K562 (cell line): ENCODE data around the gene REXO2. TPM values are rescaled to one million over a fixed set of nuclear protein-coding genes. Genes with fewer than 3 reads are reported as not detected.

Source experiments
- ATF1 ChIP-seq, 2 experiments: fragments of 450-650 bp in 1 of 2; IDR thresholded peaks; 2 replicates each; pipeline ENCODE4 v1.6.1; 2016; ENCODE audit warnings: missing compliant biosample characterization in 1 of 2, missing genetic modification characterization in 1 of 2
- EP300 ChIP-seq: IDR thresholded peaks from 2 replicates; pipeline ENCODE4 v1.6.1; 2012; ENCODE audit warnings: low read length, improper control_type of control experiment
- ETV6 ChIP-seq, 3 experiments: fragments of 150-350 bp in 1 of 3; sonication (generic) in 1 of 3; formaldehyde crosslinking in 1 of 3; IDR thresholded peaks; 2 replicates each; pipeline versions ENCODE4 v1.6.1 to v1.8.0; 2014 to 2022; ENCODE audit warnings: borderline replicate concordance in 2 of 3, low read depth in 2 of 3, antibody characterized with exemption in 1 of 3, low read length in 1 of 3, mild to moderate bottlenecking in 1 of 3, missing genetic modification reagents in 1 of 3
- FOXP4 ChIP-seq: sonication (generic); formaldehyde crosslinking; IDR thresholded peaks from 2 replicates; pipeline ENCODE4 v1.8.0; 2022; ENCODE audit warnings: mild to moderate bottlenecking, missing genetic modification reagents, borderline replicate concordance
- GABPA ChIP-seq: fragments of 200-800 bp; sonication (Bioruptor generic); conservative IDR thresholded peaks from 2 replicates; pipeline ENCODE4 v1.6.1; 2016; ENCODE audit warnings: low read depth, missing genetic modification characterization, missing compliant biosample characterization
- HLTF ChIP-seq: fragments of 450-650 bp; IDR thresholded peaks from 2 replicates; pipeline ENCODE4 v1.6.1; 2016
- MBD2 ChIP-seq: sonication (generic); IDR thresholded peaks from 2 replicates; pipeline ENCODE4 v1.6.1; 2016; ENCODE audit warnings: low read depth, borderline replicate concordance
- MCM5 ChIP-seq: fragments of 450-650 bp; IDR thresholded peaks from 2 replicates; pipeline ENCODE4 v1.6.1; 2016; ENCODE audit warnings: low read depth
- NCOA6 ChIP-seq: fragments of 450-650 bp; IDR thresholded peaks from 2 replicates; pipeline ENCODE4 v1.6.1; 2017; ENCODE audit warnings: mild to moderate bottlenecking
- NRF1 ChIP-seq, 2 experiments: fragments of 450-650 bp; IDR thresholded peaks in 1 of 2; conservative IDR thresholded peaks in 1 of 2; 2 replicates each; pipeline ENCODE4 v1.6.1; 2014; ENCODE audit warnings: mild to moderate bottlenecking in 2 of 2
- OTX1 ChIP-seq: fragments of 450-650 bp; formaldehyde crosslinking; IDR thresholded peaks from 2 replicates; pipeline ENCODE4 v1.4.0; 2022; ENCODE audit warnings: mild to moderate bottlenecking
- PHF8 ChIP-seq: fragments of 200-600 bp; sonication (generic); IDR thresholded peaks from 2 replicates; pipeline ENCODE4 v1.6.1; 2012; ENCODE audit warnings: mixed run types, mild to moderate bottlenecking, inconsistent platforms, low read length, moderate library complexity, borderline replicate concordance
- RBFOX2 ChIP-seq: fragments of 200-400 bp; formaldehyde crosslinking; IDR thresholded peaks from 2 replicates; pipeline ENCODE4 v1.6.1; 2017; ENCODE audit warnings: low read depth, mild to moderate bottlenecking, low read length, moderate library complexity
- RBM22 ChIP-seq: fragments of 200-400 bp; formaldehyde crosslinking; IDR thresholded peaks from 2 replicates; pipeline ENCODE4 v1.6.1; 2018; ENCODE audit warnings: low read length, low read depth; ENCODE audit not compliant: poor library complexity, severe bottlenecking
- SMARCB1 ChIP-seq: IDR thresholded peaks from 2 replicates; pipeline ENCODE4 v1.6.1; 2011; ENCODE audit warnings: improper control_type of control experiment, low read depth; ENCODE audit not compliant: insufficient read length
- TCF15 ChIP-seq: fragments of 250-450 bp; sonication (Bioruptor Pico); IDR thresholded peaks from 2 replicates; pipeline ENCODE4 v1.8.0; 2022; ENCODE audit warnings: moderate library complexity, mild to moderate bottlenecking, inconsistent platforms
- ZBED1 ChIP-seq: IDR thresholded peaks from 2 replicates; pipeline ENCODE4 v1.6.1; 2014
- ZNF609 ChIP-seq: sonication (generic); formaldehyde crosslinking; IDR thresholded peaks from 2 replicates; pipeline ENCODE4 v1.8.1; 2023; ENCODE audit warnings: missing genetic modification reagents, mild to moderate bottlenecking, borderline replicate concordance
- polyA plus RNA-seq, 8 experiments: library from polyadenylated mRNA; depleted of rRNA in 4 of 8; stranded (reverse) in 5 of 8; unstranded in 3 of 8; fragments of >200 nt; fragmentation: Nextera tagmentation in 2 of 8; fragmentation: Illumina TruSeq in 1 of 8; extraction: Ambion mirVana in 2 of 8; extraction: Trizol in 1 of 8; gene quantifications; 2 replicates each; pipeline versions ENCODE4 v1.2.1 to v1.2.3, GENCODE V29; 2011 to 2014; ENCODE audit warnings: inconsistent platforms in 1 of 8, missing spikeins in 1 of 8
- total RNA-seq, 7 experiments: library from RNA; depleted of rRNA in 6 of 7; stranded (reverse); fragments of >200 nt in 6 of 7; fragmentation: Illumina TruSeq in 2 of 7; extraction: Trizol in 2 of 7; gene quantifications; 2 replicates each; pipeline versions ENCODE4 v1.2.1 to v1.2.3, GENCODE V29; 2011 to 2021; ENCODE audit warnings: low replicate concordance in 1 of 7
- TF ChIP-seq, protein P1 (sequence below), 2 experiments: fragments of 450-650 bp; IDR thresholded peaks; 2 replicates each; pipeline ENCODE4 v1.6.1; 2016

The REXO2 gene
- total and polyA plus RNA-seq, 9 of the 15 experiments (the other 6 are each of a cell fraction or from before 2014, with no cell fraction given): 143 to 370 (median 193) TPM

GRCh38 chr11:114400216-114400914, 38.9 kb upstream of the REXO2 start, which contains the start of the genes C11orf71 and RBM7 (continued):
- TF ChIP-seq, protein P1, sequence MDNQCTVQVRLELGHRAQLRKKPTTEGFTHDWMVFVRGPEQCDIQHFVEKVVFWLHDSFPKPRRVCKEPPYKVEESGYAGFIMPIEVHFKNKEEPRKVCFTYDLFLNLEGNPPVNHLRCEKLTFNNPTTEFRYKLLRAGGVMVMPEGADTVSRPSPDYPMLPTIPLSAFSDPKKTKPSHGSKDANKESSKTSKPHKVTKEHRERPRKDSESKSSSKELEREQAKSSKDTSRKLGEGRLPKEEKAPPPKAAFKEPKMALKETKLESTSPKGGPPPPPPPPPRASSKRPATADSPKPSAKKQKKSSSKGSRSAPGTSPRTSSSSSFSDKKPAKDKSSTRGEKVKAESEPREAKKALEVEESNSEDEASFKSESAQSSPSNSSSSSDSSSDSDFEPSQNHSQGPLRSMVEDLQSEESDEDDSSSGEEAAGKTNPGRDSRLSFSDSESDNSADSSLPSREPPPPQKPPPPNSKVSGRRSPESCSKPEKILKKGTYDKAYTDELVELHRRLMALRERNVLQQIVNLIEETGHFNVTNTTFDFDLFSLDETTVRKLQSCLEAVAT (IDR thresholded peaks at IDR 0.05): peak in 1 of 2 experiments; percentile 55; a peak in 2 of 4 replicates
- TF ChIP-seq ATF1 (CRISPR knock-in tag; IDR thresholded peaks at IDR 0.05) (peak; percentile 47; the same call in 1 of the 2 replicates), ATF1 (tag; IDR thresholded peaks at IDR 0.05) (peak; percentile 97), GABPA (tag) (peak; percentile 72), MBD2 (peak; percentile 22; the same call in 1 of the 2 replicates), OTX1 (CRISPR knock-in tag) (peak; percentile 67; the same call in 1 of the 2 replicates), MCM5 (no peak), HLTF (no peak), RBM22 (peak; percentile 42), EP300 (peak; percentile 28; the same call in 1 of the 2 replicates), NRF1 (conservative IDR thresholded peaks at IDR 0.05 in 1 of 2, IDR thresholded peaks at IDR 0.05 in 1 of 2) (peak; percentile 99), FOXP4 (CRISPR knock-in tag) (peak; percentile 74), ETV6 (IDR thresholded peaks at IDR 0.05; ENCODE audit: borderline replicate concordance in 1 of 2, low read depth in 2 of 2, low read length in 1 of 2) (no peak), ETV6 (CRISPR knock-in tag; IDR thresholded peaks at IDR 0.05; ENCODE audit: borderline replicate concordance) (no peak), TCF15 (CRISPR knock-in tag) (no peak), RBFOX2 (peak; percentile 98), SMARCB1 (no peak), ZBED1 (no peak), PHF8 (peak; percentile 98), ZNF609 (CRISPR knock-in tag) (peak; percentile 89; the same call in 1 of the 2 replicates), NCOA6 (peak; percentile 99)
